HG03064 (cell line): Measurements from ENCODE around the gene EIF3D.
"Not testable (repeated sequence)": the region's sequence is repeated elsewhere in the genome, so short reads cannot be mapped to it uniquely, and the experiment has no call there.

ENCODE experiments used
- ATAC-seq: cut with Tn5 transposase; IDR thresholded peaks from one replicate; pipeline ENCODE4 v1.9.1; 2021; ENCODE audit warnings: low read depth; ENCODE audit not compliant: unreplicated experiment

The EIF3D gene

DNA sequence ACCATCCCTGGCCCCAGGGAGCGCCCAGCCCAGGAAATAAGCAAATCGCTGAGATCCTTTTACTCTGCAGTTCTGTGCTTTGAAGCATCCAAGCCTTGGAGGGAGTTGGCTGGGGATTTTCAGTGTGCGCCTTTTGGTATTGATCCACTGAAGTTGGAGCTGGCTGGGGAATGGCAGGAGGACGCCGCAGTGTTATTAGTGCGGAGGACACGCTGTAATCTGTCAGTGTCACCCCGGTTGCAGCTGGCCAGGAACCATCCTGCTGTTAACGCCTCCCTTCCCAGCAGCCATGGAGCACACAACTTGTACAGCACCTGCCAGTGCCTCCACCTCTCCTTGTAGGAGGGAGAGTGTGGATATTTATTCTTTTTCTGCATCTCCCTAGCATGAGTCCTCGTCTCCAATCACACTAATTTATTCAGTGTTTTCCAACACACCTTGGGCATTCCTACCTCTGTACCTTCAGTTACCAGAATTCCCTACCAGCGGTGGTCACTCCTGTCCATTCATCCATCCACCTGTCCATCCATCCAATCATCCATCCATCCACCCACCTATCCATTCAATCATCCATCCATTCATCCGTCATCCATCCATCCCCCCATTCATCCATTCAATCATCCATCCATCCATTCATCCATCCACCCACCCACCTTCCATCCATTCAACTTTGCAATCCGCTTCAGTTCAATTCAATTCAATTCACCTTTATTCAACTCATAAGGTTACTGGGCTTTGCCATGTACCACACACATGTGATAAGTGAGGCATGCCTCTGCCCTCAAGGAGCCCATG, 21.9 kb upstream of the EIF3D start:
- ATAC-seq = no peak

DNA sequence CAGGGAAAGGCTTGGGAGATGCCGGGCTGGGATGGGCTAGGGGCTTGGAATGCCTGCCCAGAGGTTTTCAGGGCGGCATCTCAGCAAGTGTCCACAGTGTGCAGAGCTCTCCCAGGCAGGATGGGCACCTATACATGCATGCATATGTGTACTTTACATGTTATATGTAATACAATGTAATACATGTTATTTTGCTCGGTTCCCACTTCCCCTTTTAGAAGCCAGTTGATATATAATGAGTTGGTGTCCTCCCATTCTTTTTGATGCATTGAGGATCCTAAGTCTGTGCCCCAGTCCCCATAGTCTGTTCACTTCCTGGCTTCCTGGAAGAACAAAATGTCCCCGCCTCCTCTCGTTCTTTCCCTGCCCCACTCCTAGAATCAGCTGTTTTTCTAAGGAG, 20.1 kb upstream of the EIF3D start:
- ATAC-seq = no peak

DNA sequence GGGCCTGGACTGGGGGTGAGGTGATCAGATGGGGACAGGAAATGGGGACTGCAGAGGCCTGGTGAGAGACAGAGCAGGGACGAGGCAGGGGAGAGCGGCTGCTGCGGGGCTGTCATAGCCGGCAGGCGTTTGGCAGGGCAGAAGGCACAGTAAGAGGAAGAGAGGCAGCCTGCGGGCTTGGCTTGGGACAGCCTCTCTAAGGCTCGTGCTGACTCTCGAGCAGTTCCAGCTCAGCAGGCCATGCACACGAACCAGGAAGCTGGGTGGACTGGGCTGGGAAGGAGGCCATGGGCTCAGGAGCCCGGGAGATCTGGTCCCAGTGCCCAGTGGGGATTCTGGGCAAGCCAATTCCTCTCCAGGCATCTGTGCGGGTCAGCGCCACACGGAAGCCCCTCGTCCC, 19.6 kb upstream of the EIF3D start:
- no peak for ATAC-seq

DNA sequence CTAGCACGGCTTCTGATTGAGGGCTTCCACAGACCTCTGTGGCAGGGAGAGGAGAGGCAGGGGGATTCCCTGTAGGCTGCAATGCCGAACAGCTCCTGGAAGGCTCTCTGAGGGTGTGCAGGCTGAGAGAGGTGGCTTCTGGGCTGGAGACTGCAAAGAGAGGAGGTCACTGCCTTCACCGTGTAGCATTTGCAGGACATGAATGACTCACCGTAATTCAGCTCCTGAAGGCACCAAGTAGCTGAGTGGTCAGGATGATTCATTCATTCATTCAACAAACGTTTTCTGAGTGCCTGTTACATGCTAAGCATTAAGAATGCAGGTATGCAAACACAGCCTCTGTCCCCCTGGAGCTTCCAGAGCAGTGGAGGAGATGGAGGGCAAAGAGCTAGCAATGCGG, 18.0 kb upstream of the EIF3D start:
- no peak for ATAC-seq

DNA sequence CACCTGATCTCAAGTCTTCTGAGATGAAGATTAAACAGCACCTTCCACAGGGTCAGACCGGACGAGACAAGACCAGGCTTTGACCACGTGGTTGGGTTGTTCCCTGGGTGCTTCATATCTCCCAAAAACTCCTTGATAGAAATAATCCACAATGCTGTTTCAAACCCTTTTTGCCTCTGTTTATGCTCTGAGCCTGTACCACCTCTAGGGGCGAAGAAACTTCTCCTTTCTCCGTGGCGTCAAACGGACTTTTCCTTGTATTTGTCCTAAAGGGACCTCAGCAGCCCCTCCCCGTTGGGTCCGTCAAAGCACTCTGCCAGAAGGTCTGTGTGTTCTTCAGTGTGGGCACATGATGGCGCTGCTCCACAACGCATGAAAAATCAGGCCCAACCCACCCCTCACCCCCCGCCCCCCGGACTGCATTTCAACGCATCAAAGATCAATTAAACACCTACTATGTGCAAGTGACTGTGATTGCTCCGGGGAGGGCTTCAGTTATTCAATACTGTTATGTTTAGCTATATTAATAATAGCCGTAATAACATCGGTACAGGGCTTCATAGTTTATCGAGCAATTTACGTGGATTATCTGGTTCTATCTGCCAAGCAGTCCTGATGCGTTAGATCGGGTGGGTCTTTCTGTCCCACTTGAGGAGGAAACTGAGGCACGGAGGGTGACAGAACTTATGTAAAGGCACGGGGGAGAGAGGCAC, 17.3 kb upstream of the EIF3D start:
- no peak for ATAC-seq

DNA sequence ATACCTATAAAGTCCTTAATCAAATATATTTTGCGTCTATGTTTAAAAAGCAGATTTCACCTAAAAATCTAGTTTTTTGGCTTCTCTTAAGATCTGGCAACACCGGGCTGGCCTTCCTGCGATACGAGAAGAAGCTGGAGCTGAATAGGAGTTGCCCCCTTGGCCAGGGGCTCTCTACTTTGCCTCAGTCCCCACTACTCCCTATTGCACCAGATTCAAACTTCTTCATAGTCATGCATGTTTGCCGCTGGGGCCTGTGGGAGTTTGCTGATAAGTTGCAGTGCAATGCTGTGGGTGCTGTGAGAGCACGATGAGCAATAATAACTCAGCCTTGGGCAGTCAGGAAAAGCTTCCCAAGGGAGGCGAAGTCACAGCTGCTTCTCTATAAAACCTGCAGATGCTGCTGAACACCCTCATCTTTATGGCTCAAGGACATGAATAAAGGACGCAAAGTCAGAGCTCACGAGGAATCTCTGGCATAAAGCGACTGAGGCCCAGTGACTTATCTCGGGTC, 15.2 kb upstream of the EIF3D start:
- no peak for ATAC-seq

DNA sequence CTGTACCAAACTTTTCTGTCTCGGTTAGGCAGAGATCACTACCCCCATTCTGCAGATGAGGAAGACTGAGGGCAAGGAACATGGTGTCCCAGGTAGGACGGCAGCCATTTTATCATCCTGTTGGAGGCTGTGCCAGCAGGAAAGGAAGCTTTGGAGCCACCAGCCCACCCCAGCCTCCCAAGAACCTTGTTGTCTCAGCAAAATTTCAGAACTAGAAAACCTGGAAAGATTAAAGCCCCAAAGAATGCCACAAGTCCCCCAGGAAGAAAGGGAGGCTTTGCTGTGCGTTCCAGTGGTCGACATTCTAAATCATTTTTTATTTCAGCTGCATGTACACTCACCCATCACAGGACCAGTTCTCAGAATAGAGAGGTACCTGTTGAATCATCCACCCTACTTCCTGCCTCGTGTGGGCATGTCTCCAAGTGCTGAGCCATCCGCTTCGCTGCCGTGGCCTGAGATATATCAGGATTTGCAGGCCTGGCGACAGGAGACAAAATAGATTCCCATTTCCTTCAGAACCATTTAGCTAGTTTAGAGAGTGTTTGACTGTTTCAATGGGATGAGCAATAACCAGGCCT, 13.0 kb upstream of the EIF3D start:
- ATAC-seq = no peak

DNA sequence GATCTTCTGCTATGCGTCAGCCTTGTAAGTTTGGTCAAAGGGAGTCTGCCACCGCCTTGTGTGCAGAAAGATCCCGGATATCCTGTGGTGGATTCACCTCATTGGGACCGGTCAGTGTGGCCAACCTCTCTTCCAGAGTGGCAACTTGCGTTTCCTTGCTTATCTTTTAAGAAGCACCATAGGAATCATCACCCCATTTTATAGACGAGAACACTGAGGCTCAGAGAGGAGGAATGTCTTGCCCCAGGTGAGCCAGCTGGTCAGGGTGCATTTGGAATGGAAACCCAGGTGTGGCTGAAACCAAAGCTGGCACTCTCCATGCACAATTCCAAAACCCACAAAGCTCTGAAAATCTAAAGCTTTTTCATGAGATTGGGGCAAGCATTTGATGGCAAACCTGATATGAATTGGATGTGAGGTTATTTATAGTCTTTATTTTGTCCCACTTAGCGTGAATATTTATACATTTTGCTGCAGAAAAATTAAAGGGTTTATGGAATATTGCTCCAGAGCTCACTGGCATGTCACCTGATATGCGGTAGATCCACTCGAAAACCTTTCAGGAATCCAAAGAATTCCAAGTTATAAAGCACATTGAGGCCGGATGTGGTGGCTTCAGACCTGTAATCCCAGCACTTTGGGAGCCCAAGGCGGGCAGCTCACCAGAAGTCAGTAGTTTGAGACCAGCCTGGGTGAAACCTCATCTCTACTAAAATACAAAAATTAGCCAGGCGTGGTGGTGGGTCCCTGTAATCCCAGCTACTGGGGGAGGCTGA, 12.1 kb upstream of the EIF3D start:
- no peak for ATAC-seq

DNA sequence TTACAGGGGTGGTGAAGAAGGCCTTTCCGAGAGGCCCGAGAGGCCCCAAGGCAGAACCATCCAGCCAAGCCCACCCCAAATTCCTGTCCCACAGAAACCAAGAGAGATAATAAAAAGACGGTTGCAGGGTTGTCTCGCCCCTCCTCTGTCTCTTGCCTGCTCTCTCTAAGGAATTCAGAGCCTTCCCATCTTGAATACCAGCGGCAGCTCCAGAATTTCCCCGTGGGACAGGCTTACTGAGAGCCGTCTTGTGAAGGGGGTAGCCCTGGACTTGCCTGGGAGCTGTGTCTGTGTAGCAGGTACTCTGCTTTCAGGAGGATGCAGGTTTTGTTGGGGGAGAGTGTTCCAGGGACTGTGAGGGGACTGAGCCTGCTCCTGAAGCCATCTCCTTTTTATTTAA, 9.6 kb upstream of the EIF3D start:
- ATAC-seq = no peak

DNA sequence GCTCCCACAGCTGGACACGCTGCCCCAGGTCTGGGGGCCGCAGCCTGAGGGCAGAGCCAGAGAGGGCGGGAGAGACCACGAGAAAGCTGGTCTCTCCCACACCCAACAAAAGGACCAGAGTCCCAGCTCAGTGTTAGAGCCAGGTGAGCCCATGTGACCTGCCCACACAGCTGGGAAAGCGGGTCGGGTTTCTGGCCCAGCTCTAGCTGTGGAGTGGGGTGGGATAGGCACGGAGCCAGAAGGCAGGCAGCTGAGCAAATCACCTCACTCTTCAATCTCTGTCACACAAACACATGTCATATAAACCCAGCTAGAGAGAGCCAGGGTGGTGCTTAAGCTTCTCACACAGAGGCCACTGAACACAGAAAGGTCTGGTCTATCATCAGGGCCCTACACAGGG, 7.8 kb upstream of the EIF3D start:
- no peak for ATAC-seq

DNA sequence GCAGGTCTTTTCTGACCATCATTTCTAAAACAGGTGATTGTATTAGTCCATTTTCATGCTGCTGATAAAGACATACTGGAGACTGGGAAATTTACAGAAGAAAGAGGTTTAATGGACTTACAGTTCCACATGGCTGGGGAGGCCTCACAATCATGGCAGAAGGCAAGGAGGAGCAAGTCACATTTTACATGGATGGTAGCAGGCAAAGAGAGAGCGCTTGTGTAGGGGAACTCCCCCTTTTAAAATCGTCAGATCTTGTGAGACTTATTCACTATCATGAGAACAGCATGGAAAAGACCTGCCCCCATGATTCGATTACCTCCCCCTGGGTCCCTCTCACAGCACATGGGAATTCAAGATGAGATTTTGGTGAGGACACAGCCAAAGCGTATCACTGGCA, 4.4 kb upstream of the EIF3D start:
- not testable (repeated sequence) for ATAC-seq

DNA sequence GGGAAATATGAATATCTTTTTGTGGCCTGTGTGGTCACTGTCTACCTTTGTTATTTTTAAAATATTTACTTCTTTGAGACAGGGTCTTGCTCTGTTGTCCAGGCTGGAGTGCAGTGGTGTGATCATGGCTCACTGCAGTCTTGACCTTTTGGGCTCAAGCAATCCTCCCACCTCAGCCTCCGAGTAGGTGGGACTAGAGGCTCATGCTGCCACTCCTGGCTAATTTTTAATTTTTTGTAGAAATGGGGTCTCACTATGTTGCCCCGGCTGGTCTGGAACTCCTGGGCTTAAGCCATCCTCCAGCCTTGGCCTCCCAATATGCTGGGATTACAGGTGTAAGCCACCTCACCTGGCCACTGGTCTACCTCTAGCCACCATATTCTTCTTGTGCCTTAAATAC, 3.5 kb upstream of the EIF3D start:
- ATAC-seq = no peak

DNA sequence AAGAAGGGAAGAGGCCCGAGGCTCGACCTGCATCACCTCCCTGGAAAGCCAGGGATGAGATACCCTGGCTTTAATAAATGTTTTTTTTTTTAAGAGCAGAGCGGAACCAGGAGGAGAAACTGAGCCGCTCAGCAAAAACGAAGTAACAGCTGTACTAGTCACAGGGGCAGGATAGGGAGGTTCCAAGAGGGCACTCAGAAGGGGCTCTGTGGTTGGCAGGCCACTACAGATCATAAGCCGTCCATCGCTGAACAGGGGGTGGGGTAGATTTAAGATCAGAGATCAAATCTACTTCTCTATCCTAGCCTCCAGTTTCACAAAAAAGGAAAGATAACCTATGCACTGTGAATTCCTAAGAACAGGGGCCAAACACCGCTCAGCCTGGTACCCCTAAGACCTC, 625 bp downstream of the EIF3D start:
- no peak for ATAC-seq

DNA sequence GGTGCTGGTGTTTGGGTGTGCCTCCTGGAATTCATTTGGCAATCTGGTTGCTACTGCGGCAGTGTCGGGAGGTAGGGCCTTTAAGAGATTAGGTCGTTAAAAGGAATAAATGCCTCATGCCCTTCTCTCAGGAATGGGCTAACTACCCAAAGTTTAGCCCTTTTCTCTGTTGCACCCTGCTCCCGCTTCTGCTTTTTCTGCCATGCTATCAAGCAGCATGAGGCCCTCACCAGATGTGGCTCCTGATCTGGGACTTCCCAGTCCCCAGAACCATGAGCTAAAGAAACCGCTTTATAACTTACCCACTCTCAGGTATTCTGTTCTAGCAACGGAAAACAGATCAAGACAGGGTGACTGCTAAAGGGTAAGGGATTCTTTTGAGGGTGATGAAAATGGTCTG, 6.3 kb downstream of the EIF3D start:
- ATAC-seq = no peak

DNA sequence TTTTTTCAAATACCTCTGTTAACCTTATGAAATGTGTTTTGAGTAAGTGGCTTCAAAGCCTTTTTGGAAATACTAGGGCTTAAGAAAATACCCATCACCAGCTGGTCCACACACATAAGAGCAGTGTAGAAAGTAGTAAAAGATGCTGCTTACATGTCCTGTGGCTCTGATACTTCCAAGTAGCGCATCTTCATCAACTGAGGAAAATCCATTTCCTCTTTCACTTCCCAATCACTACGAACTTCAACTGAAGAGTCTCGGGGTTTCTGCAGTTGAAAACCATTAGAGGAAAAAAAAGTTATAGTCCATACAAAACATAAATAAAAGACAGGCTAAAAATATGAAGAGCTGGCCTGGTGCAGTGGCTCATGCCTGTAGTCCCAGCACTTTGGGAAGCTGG, 8.5 kb downstream of the EIF3D start:
- no peak for ATAC-seq

DNA sequence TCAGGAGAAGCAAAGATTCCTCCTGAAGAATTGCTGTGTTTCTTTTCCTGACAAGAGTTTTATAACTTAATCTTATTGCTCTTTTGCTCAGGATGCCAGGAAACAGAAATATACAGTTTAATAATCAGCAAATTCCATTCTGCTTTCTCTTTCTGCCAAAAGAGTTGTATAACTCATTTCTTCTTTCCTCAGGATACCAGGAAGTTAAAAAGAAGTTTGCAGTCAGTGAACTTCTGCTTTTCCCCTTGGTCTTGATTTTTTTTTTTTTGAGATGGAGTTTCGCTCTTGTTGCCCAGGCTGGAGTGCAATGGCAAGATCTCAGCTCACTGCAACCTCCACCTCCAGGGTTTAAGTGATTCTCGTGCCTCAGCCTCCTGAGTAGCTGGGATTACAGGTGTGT, 9.1 kb downstream of the EIF3D start:
- ATAC-seq = not testable (repeated sequence)

DNA sequence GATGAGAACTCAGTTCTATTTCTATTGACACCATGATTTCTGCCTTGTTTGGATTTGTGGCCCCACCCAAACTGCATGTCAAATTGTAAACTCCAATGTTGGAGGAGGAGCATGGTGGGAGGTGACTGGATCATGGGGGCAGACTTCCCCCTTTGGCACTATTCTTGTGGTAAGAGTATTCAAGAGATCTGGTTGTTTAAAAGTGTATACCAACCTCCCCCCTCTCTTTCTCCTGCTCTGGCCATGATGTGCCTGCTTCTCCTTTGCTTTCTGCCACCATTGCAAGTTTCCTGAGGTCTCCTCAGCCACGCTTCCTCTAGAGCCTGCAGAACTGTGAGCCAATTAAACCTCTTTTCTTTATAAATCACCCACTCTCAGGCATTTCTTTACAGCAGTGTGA, 14.2 kb downstream of the EIF3D start:
- no peak for ATAC-seq

DNA sequence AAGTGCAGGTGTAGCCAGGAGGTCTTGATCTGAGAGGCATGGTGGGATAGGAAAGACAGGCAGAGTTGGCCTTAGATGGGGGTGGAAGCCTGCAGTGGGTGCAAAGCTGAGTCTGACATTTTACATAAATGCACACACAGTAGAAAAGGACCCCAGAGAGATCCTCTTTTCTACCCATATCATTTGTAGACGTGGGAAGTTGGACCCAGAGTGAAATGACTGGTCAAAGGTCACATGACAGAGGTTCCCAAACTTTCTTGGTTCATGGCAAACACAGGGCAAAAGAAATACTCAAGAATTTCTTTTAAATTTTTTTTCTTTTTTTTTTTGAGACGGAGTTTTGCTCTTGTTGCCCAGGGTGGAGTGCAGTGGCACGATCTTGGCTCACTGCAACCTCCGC, 16.0 kb downstream of the EIF3D start:
- ATAC-seq = no peak

DNA sequence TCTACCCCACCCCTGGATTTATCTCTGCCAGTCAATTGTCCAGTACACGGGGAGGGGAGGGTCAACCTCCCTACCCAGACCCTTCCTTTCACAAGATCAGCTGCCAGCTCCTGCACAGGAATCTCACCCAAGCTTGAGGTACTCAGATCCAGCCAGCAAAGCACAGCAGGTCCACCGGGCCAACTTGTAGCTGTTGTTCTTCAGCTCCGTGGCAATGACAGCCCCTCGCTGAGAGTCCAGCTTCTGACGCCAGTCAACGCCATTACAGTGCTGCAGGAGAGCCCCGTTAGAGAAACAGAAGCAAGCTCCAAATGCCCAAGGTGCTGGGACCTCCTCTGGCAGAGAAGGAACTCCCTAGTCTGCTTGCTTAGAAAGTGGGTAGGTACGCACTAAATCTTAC, 16.6 kb downstream of the EIF3D start:
- no peak for ATAC-seq

DNA sequence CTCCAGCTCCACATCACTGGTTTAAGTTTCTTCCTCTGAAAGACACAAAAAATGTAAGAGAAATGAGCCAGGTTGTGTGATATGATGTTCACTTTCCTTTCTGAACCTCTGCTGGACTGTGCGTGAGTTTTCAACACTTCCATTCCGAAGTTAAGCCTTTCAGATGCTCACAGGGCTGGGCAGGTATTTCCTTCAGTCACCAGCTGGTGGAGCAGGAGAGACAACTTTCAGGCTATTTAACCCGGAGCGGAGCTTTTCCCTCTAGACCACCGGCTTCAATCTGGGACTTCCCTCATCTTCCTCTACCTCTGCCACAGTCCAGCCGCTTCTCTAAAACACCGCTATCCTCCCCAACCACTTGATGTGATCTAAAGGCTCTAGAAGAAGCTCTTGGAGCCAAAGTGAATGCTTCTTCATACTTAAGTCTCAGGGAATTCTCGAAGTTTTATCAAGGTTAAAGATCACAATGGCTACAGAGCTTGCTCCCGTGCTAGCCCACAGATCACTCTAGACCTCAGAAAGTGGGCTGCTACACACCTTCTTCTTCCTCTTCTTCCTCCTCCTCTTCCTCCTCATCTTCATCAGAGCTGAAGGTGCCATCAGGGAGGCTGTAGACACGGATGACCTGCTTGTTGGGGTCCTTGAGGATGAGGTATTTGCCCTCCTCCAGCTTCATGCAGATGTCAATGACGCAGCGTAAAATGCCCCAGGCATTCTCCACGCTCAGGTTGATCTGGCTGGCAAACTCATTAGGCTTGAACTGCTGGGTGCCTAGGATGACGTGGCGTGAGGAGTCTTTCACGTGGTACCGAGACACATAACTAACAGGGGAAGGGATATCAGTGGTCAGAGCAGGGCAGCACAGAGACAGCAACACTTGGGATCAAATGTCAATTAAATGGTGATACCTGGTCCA, 17.7 kb downstream of the EIF3D start:
- ATAC-seq = no peak
